Peyer's patch (tissue), 4 donors: ENCODE data around the gene EDN3.

Source experiments
- POLR2A ChIP-seq, 2 donors: fragments of 450-650 bp; IDR thresholded peaks; one replicate each; pipeline ENCODE4 v1.5.1; 2017; ENCODE audit warnings: antibody characterized with exemption in 2 of 2, mild to moderate bottlenecking in 2 of 2, moderate library complexity in 2 of 2
- TF ChIP-seq, protein P1 (sequence below), 6 experiments: fragments of 450-650 bp in 4 of 6; fragments of 200-600 bp in 2 of 6; sonication (generic) in 1 of 6; IDR thresholded peaks; one replicate each; pipeline ENCODE4 v1.5.1; 2017 to 2019; ENCODE audit warnings: antibody characterized with exemption in 6 of 6, mild to moderate bottlenecking in 3 of 6, moderate library complexity in 1 of 6

DNA sequence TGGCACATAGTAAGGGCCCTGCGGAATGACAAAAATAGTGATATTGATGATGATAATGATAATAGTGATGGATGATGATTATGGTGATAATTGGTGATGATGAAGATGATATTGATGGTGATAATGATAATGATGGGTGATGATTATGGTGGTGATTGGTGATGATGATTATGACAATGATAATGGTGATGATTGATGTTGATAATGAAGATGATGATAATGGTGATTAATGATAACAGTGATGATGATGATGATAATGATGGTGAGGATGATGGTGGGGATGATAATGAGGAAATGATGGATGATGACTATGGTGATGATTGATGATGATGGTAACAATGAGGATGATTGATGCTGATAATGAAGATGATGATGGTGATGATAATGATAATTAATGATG is 48.9 kb downstream of the EDN3 start:
- TF ChIP-seq, protein P1, sequence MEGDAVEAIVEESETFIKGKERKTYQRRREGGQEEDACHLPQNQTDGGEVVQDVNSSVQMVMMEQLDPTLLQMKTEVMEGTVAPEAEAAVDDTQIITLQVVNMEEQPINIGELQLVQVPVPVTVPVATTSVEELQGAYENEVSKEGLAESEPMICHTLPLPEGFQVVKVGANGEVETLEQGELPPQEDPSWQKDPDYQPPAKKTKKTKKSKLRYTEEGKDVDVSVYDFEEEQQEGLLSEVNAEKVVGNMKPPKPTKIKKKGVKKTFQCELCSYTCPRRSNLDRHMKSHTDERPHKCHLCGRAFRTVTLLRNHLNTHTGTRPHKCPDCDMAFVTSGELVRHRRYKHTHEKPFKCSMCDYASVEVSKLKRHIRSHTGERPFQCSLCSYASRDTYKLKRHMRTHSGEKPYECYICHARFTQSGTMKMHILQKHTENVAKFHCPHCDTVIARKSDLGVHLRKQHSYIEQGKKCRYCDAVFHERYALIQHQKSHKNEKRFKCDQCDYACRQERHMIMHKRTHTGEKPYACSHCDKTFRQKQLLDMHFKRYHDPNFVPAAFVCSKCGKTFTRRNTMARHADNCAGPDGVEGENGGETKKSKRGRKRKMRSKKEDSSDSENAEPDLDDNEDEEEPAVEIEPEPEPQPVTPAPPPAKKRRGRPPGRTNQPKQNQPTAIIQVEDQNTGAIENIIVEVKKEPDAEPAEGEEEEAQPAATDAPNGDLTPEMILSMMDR (IDR thresholded peaks at IDR 0.05) = no peak
- no peak for TF ChIP-seq POLR2A (IDR thresholded peaks at IDR 0.05)
